Activated naive CD4-positive, alpha-beta T cell treated with anti-CD3 and anti-CD28 coated beads, Interleukin-2, amount 50 U/mL, for 24 hours (primary cell): ENCODE results near the gene CHN2.

Experiments used
- H3K27ac Mint-ChIP-seq: one replicate; pipeline ENCODE4 v1.8.0; 2021; ENCODE audit warnings: mild to moderate bottlenecking, mixed read lengths
- H3K27me3 Mint-ChIP-seq: one replicate; pipeline ENCODE4 v1.8.0; 2021; ENCODE audit warnings: mixed read lengths
- H3K36me3 Mint-ChIP-seq: one replicate; pipeline ENCODE4 v1.8.0; 2021; ENCODE audit warnings: mixed read lengths
- H3K4me1 Mint-ChIP-seq: one replicate; pipeline ENCODE4 v1.8.0; 2021; ENCODE audit warnings: mixed read lengths
- H3K4me3 Mint-ChIP-seq: one replicate; pipeline ENCODE4 v1.8.0; 2021; ENCODE audit warnings: mild to moderate bottlenecking, mixed read lengths
- H3K9me3 Mint-ChIP-seq: one replicate; pipeline ENCODE4 v1.8.0; 2021; ENCODE audit warnings: mixed read lengths

The CHN2 gene

DNA sequence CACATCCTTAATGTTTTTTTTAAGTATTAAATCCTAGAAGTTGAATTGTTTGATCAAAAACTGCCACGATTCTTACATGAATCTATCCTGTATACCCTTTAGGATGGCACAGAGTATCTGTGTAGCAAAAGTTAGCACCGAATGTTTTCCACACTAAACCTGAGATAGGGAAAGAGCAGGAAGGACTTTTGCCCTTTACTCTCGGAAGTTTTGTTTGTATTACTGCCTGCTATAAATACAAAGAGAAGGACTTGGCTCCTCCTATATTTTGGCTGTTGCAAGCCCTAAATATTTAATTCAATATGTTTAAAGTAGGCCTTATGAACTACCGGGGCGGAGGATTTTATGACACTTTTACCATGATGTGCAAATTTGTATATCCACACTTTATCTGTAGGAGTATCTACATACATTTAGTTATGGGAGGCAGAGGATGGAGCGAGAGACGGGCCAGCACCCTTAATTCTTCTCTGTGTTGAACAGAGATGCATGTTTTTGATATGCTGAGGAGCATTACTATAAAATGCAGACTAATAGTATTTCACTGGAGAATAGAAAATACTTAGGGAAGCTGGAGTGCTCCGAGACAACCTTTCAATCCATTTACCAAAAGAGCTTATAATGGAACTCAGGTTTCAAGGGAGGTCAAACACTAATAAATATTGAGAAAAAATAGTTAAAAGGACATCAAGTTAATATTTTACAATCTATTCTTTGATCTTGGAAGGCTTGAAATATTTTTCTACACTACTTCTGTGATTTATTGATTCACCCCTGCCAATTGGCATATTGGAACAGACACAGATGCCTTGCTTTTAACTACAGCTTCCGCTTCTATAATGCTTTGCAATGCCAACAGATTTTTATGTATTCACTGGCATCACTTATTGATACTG, 97.4 kb downstream of the CHN2 start:
- Mint-ChIP-seq H3K27ac (no peak overlapping the region), H3K4me3 (no peak overlapping the region), H3K36me3 (no peaks in the 10 kb centered on the region), H3K9me3 (no peaks in the 10 kb centered on the region), H3K27me3 (no peaks in the 10 kb centered on the region), H3K4me1 (no peaks in the 10 kb centered on the region)

- no peaks in the 10 kb centered on the region for H3K4me1 Mint-ChIP-seq
- H3K27me3 Mint-ChIP-seq = no peaks in the 10 kb centered on the region
- H3K9me3 Mint-ChIP-seq = no peaks in the 10 kb centered on the region
- no peak overlapping the region for H3K4me3 Mint-ChIP-seq
- H3K36me3 Mint-ChIP-seq = no peaks in the 10 kb centered on the region
- no peak overlapping the region for H3K27ac Mint-ChIP-seq
Measured at GRCh38 chr7:29292886-29293658, 98.5 kb downstream of the CHN2 start.

GRCh38 chr7:29296421-29296820, 101.8 kb downstream of the CHN2 start:
- Mint-ChIP-seq H3K4me3 (no peak overlapping the region), H3K4me1 (no peaks in the 10 kb centered on the region), H3K27ac (no peak overlapping the region), H3K9me3 (no peaks in the 10 kb centered on the region), H3K36me3 (no peaks in the 10 kb centered on the region), H3K27me3 (no peaks in the 10 kb centered on the region)

DNA sequence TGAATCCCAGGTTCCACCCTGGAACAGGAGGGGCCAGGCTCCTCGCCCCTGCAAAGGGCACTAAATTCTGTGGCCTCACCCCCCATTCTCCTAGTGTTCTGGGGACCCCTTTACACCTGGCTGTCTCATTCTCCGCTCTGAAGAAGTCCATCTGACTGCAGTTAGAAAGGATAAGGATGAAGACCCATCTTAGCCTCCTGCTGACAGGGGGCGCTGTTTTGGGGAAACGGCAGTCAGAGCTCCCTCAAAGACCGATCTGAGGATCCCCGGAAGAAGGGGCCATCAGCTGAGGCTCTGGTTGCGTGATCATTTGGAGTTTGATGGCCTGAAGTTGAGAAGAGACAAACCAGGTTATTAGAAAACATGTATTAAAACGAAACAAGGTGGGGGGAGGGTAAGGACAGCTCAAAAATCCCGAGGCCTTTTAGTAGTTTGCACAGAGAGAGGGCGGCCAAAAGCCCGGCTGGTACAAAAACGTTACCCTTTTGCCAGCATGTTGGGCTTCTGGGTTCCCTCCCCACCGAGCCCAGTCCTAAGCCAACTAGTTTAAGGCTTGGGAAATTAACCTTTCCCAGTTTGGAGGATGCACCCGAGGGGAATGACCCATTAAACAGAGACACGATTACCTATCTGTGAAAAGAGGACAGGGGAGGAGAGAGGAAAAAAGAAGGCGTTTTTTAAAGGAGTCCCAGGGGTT, 102.8 kb downstream of the CHN2 start:
- Mint-ChIP-seq H3K4me3 (no peak overlapping the region), H3K27me3 (no peaks in the 10 kb centered on the region), H3K4me1 (no peaks in the 10 kb centered on the region), H3K9me3 (no peaks in the 10 kb centered on the region), H3K27ac (no peak overlapping the region), H3K36me3 (no peaks in the 10 kb centered on the region)

DNA sequence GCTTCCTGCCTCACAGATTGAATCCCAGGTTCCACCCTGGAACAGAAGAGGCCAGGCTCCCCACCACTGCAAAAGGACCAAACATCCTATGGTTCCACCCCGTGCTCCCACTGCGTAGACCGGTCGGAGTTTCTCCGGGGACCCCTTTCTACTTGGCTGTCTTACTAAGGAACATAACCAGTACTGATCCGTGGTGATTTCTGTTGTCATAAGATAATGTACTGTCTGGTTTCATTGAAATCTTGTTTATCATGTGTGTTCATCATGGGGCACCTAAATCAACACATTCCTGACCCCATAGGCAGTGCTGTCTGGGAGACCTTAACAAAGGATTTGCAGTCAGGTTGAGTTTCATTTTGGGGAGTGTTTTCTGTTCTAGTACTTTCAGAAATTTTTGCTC, 104.5 kb downstream of the CHN2 start:
- H3K9me3 Mint-ChIP-seq = no peaks in the 10 kb centered on the region
- H3K27ac Mint-ChIP-seq = no peak overlapping the region
- no peaks in the 10 kb centered on the region for H3K4me1 Mint-ChIP-seq
- H3K27me3 Mint-ChIP-seq = no peaks in the 10 kb centered on the region
- H3K4me3 Mint-ChIP-seq = no peak overlapping the region
- H3K36me3 Mint-ChIP-seq = no peaks in the 10 kb centered on the region

GRCh38 chr7:29300026-29300480, 105.5 kb downstream of the CHN2 start:
- H3K27ac Mint-ChIP-seq = no peak overlapping the region
- no peaks in the 10 kb centered on the region for H3K27me3 Mint-ChIP-seq
- no peaks in the 10 kb centered on the region for H3K9me3 Mint-ChIP-seq
- H3K36me3 Mint-ChIP-seq = no peaks in the 10 kb centered on the region
- H3K4me1 Mint-ChIP-seq = no peaks in the 10 kb centered on the region
- H3K4me3 Mint-ChIP-seq = no peak overlapping the region

GRCh38 chr7:29300649-29301048, 106.1 kb downstream of the CHN2 start:
- H3K27ac Mint-ChIP-seq = no peak overlapping the region
- H3K27me3 Mint-ChIP-seq = no peaks in the 10 kb centered on the region
- H3K4me3 Mint-ChIP-seq = no peak overlapping the region
- no peaks in the 10 kb centered on the region for H3K4me1 Mint-ChIP-seq
- no peaks in the 10 kb centered on the region for H3K36me3 Mint-ChIP-seq
- H3K9me3 Mint-ChIP-seq = no peaks in the 10 kb centered on the region

DNA sequence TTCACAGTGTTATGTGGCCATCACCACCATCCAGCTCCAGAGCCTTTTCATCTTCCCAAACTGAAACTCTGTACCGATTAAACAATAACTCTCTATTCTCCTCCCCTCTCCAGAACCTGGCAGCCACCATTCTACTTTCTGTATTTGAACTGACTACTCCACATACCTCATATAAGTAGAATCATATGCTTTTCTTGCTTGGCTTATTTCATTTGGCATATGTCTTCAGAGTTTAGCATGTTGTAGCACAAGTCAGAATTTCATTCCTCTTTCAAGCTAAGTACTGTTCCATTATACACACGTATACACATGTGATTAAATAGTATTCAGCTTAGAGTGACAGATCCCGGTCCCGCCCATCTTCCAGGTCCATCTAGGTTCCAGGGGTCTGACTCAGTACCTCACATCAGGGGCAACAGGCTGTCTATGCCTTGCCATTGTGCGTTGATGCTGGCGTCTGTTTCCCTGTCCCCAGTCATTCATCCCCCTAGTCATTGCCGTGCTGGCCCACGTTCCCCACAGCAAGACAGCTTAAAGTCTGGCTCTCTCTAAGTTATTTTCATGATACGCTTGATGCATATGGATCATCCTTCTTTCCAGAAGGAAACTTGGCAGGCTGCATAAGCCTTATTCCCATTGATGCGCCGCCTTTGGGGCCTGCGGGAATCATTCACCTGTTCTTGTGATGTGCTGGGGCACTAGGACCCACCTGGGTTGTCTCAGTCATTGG, 108.3 kb downstream of the CHN2 start:
- Mint-ChIP-seq H3K4me1 (no peaks in the 10 kb centered on the region), H3K36me3 (no peaks in the 10 kb centered on the region), H3K27ac (peak overlapping the region; percentile 6), H3K27me3 (peaks cover 4% of the 10 kb centered on the region), H3K4me3 (no peak overlapping the region), H3K9me3 (no peaks in the 10 kb centered on the region)

- Mint-ChIP-seq H3K27ac (no peak overlapping the region), H3K36me3 (no peaks in the 10 kb centered on the region), H3K4me3 (no peak overlapping the region), H3K4me1 (no peaks in the 10 kb centered on the region), H3K9me3 (peaks cover 4% of the 10 kb centered on the region), H3K27me3 (peaks cover 4% of the 10 kb centered on the region)
Measured at GRCh38 chr7:29304756-29305155, 110.2 kb downstream of the CHN2 start.

DNA sequence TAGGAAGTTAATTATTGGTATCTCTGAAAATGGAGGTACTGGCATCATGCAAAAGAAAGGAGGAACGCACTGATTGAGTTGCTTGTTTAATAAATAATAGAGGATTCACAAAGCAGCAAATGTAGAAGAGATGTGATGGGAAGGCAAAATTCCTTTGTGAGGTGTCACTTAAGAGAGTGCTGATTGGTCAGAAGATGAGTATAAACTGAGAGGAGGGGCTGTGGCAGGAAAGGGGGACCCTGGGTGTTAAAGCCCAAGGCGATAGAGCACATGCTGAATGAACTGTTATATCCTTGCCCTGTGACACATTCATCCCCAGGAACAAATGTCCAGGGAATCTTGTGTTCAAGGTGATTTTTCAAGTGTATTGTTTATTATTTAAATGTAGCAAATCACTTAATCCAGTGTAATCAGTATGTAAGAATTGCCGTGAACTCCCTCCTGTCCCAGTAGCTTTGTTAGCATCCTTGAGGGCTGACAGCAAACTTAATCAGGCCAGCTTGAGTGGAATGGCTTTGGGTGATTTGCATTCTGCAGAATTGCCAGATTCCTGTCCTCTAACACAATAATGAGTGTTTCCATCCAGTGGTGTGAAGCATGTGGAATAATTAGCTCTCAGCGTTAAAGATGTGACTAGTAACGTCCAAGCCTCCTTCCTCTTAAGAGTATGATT, 111.9 kb downstream of the CHN2 start:
- H3K4me1 Mint-ChIP-seq = no peaks in the 10 kb centered on the region
- no peaks in the 10 kb centered on the region for H3K36me3 Mint-ChIP-seq
- H3K27me3 Mint-ChIP-seq = peaks cover 5% of the 10 kb centered on the region
- no peak overlapping the region for H3K4me3 Mint-ChIP-seq
- peaks cover 8% of the 10 kb centered on the region for H3K9me3 Mint-ChIP-seq
- no peak overlapping the region for H3K27ac Mint-ChIP-seq

DNA sequence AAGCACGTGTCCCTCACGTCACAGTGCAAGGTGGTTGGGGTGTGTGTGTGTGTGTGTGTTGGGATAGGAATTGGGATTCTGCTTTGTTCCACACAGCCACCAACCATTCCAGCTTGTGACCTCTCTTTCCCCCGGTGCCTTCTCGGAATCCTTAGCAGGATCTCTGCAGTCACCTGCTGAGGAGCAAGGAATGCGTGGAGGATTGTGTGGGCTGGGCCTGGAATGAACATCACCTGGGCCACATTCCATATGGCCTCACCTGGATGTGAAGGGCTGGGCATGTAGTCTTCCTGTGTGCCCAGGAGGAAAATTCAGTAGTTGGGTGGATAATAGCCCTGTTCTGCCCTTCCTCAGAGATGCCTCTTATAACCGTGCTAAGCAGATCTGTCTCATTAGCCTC, 113.8 kb downstream of the CHN2 start:
- H3K4me1 Mint-ChIP-seq = no peaks in the 10 kb centered on the region
- H3K4me3 Mint-ChIP-seq = no peak overlapping the region
- H3K27me3 Mint-ChIP-seq = peaks cover 5% of the 10 kb centered on the region
- no peak overlapping the region for H3K27ac Mint-ChIP-seq
- peaks cover 11% of the 10 kb centered on the region for H3K9me3 Mint-ChIP-seq
- no peaks in the 10 kb centered on the region for H3K36me3 Mint-ChIP-seq

- no peak overlapping the region for H3K4me3 Mint-ChIP-seq
- no peak overlapping the region for H3K27ac Mint-ChIP-seq
- no peaks in the 10 kb centered on the region for H3K36me3 Mint-ChIP-seq
- H3K4me1 Mint-ChIP-seq = no peaks in the 10 kb centered on the region
- peaks cover 5% of the 10 kb centered on the region for H3K27me3 Mint-ChIP-seq
- H3K9me3 Mint-ChIP-seq = peaks cover 11% of the 10 kb centered on the region
Measured at GRCh38 chr7:29309041-29309854, 114.7 kb downstream of the CHN2 start.

- Mint-ChIP-seq H3K4me3 (no peak overlapping the region), H3K27me3 (peaks cover 5% of the 10 kb centered on the region), H3K4me1 (no peaks in the 10 kb centered on the region), H3K27ac (no peak overlapping the region), H3K36me3 (no peaks in the 10 kb centered on the region), H3K9me3 (peaks cover 11% of the 10 kb centered on the region)
Measured at GRCh38 chr7:29310625-29311024, 116.0 kb downstream of the CHN2 start.

DNA sequence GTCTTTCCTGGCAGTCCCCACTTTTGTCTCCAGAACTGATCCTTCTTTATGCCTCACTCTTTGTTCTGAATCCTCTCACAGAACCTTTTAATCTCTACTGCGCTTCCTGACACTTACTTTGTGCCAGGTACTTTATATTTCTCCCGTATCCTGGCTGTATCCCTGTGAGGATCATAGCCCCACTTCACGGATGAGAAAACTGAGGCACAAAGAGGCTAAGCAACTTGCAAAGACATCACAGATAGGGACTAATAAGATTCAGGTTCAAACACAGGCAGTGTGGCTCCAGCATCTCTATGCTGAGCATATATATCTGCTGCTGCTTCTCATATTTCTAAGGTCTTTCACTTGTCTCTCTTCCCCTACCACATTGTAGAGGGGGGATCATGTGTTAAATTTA, 116.7 kb downstream of the CHN2 start:
- peaks cover 11% of the 10 kb centered on the region for H3K9me3 Mint-ChIP-seq
- H3K27ac Mint-ChIP-seq = no peak overlapping the region
- H3K4me1 Mint-ChIP-seq = no peaks in the 10 kb centered on the region
- H3K27me3 Mint-ChIP-seq = peaks cover 1% of the 10 kb centered on the region
- H3K36me3 Mint-ChIP-seq = no peaks in the 10 kb centered on the region
- no peak overlapping the region for H3K4me3 Mint-ChIP-seq
